ENCODE data around the gene RNU2-63P. TPM values are rescaled to one million over a fixed set of nuclear protein-coding genes. Genes with fewer than 3 reads are reported as not detected.

RNU2-63P gene
- total RNA-seq, 1 experiment from 2014 or later, result 7.7 TPM

DNA sequence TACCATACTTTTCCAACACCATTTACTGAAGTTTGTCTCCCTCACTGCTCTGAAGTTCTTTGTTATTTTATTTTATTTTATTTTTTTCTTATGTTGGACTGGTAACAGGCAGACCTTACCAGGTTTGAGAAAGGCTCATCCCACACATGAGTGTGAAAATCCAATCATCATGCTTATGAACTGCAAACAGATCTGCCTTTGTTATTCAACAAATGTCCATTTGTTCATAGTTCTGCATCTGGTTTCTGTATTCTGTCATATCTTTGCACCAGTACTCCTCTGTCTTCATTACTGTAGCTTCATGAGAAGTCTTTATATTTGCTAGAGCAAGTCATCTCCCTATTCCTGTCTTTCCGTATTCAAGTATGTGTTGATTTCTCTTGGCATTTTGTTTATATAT is 5.3 kb downstream of the RNU2-63P start (continued):
- TF ChIP-seq, protein P1, sequence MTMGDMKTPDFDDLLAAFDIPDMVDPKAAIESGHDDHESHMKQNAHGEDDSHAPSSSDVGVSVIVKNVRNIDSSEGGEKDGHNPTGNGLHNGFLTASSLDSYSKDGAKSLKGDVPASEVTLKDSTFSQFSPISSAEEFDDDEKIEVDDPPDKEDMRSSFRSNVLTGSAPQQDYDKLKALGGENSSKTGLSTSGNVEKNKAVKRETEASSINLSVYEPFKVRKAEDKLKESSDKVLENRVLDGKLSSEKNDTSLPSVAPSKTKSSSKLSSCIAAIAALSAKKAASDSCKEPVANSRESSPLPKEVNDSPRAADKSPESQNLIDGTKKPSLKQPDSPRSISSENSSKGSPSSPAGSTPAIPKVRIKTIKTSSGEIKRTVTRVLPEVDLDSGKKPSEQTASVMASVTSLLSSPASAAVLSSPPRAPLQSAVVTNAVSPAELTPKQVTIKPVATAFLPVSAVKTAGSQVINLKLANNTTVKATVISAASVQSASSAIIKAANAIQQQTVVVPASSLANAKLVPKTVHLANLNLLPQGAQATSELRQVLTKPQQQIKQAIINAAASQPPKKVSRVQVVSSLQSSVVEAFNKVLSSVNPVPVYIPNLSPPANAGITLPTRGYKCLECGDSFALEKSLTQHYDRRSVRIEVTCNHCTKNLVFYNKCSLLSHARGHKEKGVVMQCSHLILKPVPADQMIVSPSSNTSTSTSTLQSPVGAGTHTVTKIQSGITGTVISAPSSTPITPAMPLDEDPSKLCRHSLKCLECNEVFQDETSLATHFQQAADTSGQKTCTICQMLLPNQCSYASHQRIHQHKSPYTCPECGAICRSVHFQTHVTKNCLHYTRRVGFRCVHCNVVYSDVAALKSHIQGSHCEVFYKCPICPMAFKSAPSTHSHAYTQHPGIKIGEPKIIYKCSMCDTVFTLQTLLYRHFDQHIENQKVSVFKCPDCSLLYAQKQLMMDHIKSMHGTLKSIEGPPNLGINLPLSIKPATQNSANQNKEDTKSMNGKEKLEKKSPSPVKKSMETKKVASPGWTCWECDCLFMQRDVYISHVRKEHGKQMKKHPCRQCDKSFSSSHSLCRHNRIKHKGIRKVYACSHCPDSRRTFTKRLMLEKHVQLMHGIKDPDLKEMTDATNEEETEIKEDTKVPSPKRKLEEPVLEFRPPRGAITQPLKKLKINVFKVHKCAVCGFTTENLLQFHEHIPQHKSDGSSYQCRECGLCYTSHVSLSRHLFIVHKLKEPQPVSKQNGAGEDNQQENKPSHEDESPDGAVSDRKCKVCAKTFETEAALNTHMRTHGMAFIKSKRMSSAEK (CRISPR knock-in tag; IDR thresholded peaks at IDR 0.05; ENCODE audit: borderline replicate concordance), result no peak

DNA sequence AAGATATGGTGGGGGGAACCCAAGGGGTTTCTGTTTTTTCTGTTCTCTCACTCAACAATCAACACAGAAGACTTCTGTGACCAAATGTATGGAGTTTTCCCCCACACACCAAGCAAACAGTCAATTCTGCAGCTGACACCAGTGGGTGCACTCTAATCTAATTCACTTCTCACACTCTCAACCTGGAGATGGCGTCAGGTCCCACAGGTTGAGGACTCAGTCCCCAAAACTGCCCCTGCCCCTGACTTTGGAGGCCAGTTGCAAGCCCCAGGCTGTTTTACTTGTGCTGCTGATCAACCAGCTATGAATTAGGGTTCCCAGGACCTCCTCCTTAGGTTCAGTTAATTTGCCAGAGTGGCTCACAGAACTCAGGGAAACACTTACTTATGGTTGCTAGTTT is 6.2 kb downstream of the RNU2-63P start:
- Mint-ChIP-seq H3K4me3 (no peak overlapping the region), H3K9me3 (no peaks in the 10 kb centered on the region), H3K27ac (no peak overlapping the region), H3K36me3 (no peaks in the 10 kb centered on the region), H3K4me1 (peaks cover 14% of the 10 kb centered on the region), H3K27me3 (ENCODE audit: low read depth) (no peaks in the 10 kb centered on the region)
- ATAC-seq (no peak), DNase-seq (ENCODE audit: low spot score) (no peak)
- CTCF ChIA-PET, result interaction anchor here (2.2 to 2.6 kb wide), 2 partner anchors 8 to 50 kb away, joined by 8 to 15 read pairs; no protein-coding TSS in a partner anchor
- POLR2A ChIA-PET, result no interaction called here
- TF ChIP-seq, protein P2, sequence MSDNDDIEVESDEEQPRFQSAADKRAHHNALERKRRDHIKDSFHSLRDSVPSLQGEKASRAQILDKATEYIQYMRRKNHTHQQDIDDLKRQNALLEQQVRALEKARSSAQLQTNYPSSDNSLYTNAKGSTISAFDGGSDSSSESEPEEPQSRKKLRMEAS (CRISPR knock-in tag; IDR thresholded peaks at IDR 0.05), result no peak
- TF ChIP-seq GABPB1 (CRISPR knock-in tag; IDR thresholded peaks at IDR 0.05) (no peak), MYBL2 (CRISPR knock-in tag; IDR thresholded peaks at IDR 0.05) (no peak), SMAD3 (CRISPR knock-in tag; IDR thresholded peaks at IDR 0.05; ENCODE audit: borderline replicate concordance) (no peak), TCF7 (CRISPR knock-in tag; IDR thresholded peaks at IDR 0.05; ENCODE audit: low read depth) (no peak), GRHL2 (CRISPR knock-in tag; IDR thresholded peaks at IDR 0.05; ENCODE audit: insufficient replicate concordance, severe bottlenecking) (no peak), JAZF1 (CRISPR knock-in tag; IDR thresholded peaks at IDR 0.05) (no peak)
- TF ChIP-seq, protein P3, sequence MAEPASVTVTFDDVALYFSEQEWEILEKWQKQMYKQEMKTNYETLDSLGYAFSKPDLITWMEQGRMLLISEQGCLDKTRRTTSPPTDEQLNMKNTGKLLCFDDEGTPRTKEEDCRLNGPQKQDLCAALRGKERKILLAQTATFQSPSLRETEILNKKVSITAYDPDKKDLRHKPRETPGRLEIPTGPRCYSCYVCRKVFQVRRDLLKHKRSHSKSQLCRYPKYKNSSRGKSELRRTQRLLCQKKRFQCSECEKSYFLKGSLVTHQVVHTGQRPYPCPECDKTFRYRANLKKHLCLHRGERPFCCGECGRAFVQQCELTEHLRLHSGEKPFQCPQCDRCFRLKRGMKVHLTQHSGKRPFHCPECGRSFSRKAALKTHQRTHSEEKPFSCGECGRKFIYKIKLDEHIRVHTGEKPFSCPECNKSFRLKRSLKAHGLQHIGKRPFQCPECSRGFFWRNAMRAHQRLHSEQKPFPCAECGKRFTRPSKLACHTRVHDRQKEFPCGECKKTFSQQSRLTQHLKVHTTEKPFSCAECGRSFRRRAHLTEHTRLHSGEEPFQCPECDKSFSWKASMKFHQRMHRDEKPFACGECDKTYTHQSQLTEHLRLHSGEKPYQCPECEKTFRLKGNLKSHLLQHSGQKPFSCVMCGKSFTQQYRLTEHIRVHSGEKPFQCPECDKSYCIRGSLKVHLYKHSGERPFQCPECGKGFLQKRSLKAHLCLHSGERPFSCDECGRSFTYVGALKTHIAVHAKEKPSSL (CRISPR knock-in tag; conservative IDR thresholded peaks at IDR 0.05), result no peak
- TF ChIP-seq, protein P4, sequence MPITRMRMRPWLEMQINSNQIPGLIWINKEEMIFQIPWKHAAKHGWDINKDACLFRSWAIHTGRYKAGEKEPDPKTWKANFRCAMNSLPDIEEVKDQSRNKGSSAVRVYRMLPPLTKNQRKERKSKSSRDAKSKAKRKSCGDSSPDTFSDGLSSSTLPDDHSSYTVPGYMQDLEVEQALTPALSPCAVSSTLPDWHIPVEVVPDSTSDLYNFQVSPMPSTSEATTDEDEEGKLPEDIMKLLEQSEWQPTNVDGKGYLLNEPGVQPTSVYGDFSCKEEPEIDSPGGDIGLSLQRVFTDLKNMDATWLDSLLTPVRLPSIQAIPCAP (CRISPR knock-in tag; IDR thresholded peaks at IDR 0.05), result no peak
- TF ChIP-seq, protein P1 (CRISPR knock-in tag; IDR thresholded peaks at IDR 0.05; ENCODE audit: borderline replicate concordance), result no peak
- TF ChIP-seq, protein P5, sequence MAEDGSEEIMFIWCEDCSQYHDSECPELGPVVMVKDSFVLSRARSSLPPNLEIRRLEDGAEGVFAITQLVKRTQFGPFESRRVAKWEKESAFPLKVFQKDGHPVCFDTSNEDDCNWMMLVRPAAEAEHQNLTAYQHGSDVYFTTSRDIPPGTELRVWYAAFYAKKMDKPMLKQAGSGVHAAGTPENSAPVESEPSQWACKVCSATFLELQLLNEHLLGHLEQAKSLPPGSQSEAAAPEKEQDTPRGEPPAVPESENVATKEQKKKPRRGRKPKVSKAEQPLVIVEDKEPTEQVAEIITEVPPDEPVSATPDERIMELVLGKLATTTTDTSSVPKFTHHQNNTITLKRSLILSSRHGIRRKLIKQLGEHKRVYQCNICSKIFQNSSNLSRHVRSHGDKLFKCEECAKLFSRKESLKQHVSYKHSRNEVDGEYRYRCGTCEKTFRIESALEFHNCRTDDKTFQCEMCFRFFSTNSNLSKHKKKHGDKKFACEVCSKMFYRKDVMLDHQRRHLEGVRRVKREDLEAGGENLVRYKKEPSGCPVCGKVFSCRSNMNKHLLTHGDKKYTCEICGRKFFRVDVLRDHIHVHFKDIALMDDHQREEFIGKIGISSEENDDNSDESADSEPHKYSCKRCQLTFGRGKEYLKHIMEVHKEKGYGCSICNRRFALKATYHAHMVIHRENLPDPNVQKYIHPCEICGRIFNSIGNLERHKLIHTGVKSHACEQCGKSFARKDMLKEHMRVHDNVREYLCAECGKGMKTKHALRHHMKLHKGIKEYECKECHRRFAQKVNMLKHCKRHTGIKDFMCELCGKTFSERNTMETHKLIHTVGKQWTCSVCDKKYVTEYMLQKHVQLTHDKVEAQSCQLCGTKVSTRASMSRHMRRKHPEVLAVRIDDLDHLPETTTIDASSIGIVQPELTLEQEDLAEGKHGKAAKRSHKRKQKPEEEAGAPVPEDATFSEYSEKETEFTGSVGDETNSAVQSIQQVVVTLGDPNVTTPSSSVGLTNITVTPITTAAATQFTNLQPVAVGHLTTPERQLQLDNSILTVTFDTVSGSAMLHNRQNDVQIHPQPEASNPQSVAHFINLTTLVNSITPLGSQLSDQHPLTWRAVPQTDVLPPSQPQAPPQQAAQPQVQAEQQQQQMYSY (CRISPR knock-in tag; IDR thresholded peaks at IDR 0.05), result no peak
- TF ChIP-seq, protein P6, sequence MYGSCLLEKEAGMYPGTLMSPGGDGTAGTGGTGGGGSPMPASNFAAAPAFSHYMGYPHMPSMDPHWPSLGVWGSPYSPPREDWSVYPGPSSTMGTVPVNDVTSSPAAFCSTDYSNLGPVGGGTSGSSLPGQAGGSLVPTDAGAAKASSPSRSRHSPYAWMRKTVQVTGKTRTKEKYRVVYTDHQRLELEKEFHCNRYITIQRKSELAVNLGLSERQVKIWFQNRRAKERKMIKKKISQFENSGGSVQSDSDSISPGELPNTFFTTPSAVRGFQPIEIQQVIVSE (CRISPR knock-in tag; IDR thresholded peaks at IDR 0.05; ENCODE audit: borderline replicate concordance), result no peak
- TF ChIP-seq, protein P7, sequence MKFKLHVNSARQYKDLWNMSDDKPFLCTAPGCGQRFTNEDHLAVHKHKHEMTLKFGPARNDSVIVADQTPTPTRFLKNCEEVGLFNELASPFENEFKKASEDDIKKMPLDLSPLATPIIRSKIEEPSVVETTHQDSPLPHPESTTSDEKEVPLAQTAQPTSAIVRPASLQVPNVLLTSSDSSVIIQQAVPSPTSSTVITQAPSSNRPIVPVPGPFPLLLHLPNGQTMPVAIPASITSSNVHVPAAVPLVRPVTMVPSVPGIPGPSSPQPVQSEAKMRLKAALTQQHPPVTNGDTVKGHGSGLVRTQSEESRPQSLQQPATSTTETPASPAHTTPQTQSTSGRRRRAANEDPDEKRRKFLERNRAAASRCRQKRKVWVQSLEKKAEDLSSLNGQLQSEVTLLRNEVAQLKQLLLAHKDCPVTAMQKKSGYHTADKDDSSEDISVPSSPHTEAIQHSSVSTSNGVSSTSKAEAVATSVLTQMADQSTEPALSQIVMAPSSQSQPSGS (CRISPR knock-in tag; IDR thresholded peaks at IDR 0.05; ENCODE audit: borderline replicate concordance, low read depth), result no peak
